Adrenal gland (tissue), 5 donors: ENCODE results near the gene TET3.

ENCODE experiments used
- CTCF ChIP-seq, 6 experiments: fragments of 450-650 bp in 4 of 6; fragments of 200-600 bp in 2 of 6; sonication (generic) in 1 of 6; IDR thresholded peaks; 1 replicate in 5 of 6; 2 replicates in 1 of 6; pipeline versions ENCODE4 v1.5.1 to v1.8.0; 2016 to 2021; ENCODE audit warnings: antibody characterized with exemption in 6 of 6, mild to moderate bottlenecking in 2 of 6, moderate library complexity in 1 of 6
- POLR2A ChIP-seq, 2 donors: fragments of 450-650 bp; IDR thresholded peaks; one replicate each; pipeline ENCODE4 v1.6.1; 2017; ENCODE audit warnings: antibody characterized with exemption in 2 of 2, mild to moderate bottlenecking in 2 of 2, moderate library complexity in 1 of 2
- donor health status: DM: no; HTN: no; CAD: no.

GRCh38 chr2:74026687-74027241, 42.1 kb downstream of the TET3 start:
- TF ChIP-seq POLR2A (IDR thresholded peaks at IDR 0.05) = no peak
- no peak for TF ChIP-seq CTCF (IDR thresholded peaks at IDR 0.05)
